WERI-Rb-1 (cell line): ENCODE measurements around the gene DMXL1.
"Not testable (repeated sequence)": the region's sequence is repeated elsewhere in the genome, so short reads cannot be mapped to it uniquely, and the experiment has no call there.

Experiments used
- DNase-seq: peaks from one replicate; pipeline ENCODE4 v3.0.0-alpha.2; 2020
- H3K27ac ChIP-seq: fragments of 250-450 bp; sonication (Bioruptor Pico); 2 replicates; pipeline ENCODE4 v1.5.1; 2020; ENCODE audit warnings: mild to moderate bottlenecking, moderate library complexity
- H3K27me3 ChIP-seq: fragments of 250-450 bp; sonication (Bioruptor Pico); 2 replicates; pipeline ENCODE4 v1.5.1; 2021; ENCODE audit warnings: mild to moderate bottlenecking, low read depth, moderate library complexity; ENCODE audit not compliant: insufficient read depth, severe bottlenecking
- H3K36me3 ChIP-seq: fragments of 250-450 bp; sonication (Bioruptor Pico); 2 replicates; pipeline ENCODE4 v1.5.1; 2020; ENCODE audit warnings: mild to moderate bottlenecking, moderate library complexity
- H3K4me3 ChIP-seq: 2 replicates; pipeline ENCODE4 v1.5.1; 2011; ENCODE audit warnings: low read depth, mild to moderate bottlenecking, control low read depth, low read length
- H3K9me3 ChIP-seq: fragments of 250-450 bp; sonication (Bioruptor Pico); 2 replicates; pipeline ENCODE4 v1.5.1; 2021; ENCODE audit warnings: mild to moderate bottlenecking, moderate library complexity; ENCODE audit not compliant: severe bottlenecking
- CTCF ChIP-seq: IDR thresholded peaks from 2 replicates; pipeline ENCODE4 v1.5.1; 2011; ENCODE audit warnings: low read depth, mild to moderate bottlenecking, control low read depth, inconsistent platforms, low read length

The DMXL1 gene

GRCh38 chr5:119072496-119072895 lies 1.6 kb downstream of the DMXL1 start:
- Histone ChIP-seq H3K27ac (no peak overlapping the region), H3K4me3 (peak overlapping the region; percentile 79), H3K27me3 (no peaks in the 10 kb centered on the region), H3K36me3 (peaks cover 6% of the 10 kb centered on the region), H3K9me3 (no peaks in the 10 kb centered on the region)
- no peak for TF ChIP-seq CTCF
- no peak for DNase-seq

GRCh38 chr5:119073746-119074337 lies 3.0 kb downstream of the DMXL1 start:
- not testable (repeated sequence) for H3K9me3 ChIP-seq, H3K27me3 ChIP-seq, H3K36me3 ChIP-seq, H3K4me3 ChIP-seq, H3K27ac ChIP-seq, DNase-seq

GRCh38 chr5:119074419-119074818 lies 3.5 kb downstream of the DMXL1 start:
- Histone ChIP-seq H3K27ac (no peak overlapping the region), H3K36me3 (peaks cover 6% of the 10 kb centered on the region), H3K4me3 (no peak overlapping the region), H3K27me3 (no peaks in the 10 kb centered on the region), H3K9me3 (no peaks in the 10 kb centered on the region)
- DNase-seq = no peak
- no peak for TF ChIP-seq CTCF

DNA sequence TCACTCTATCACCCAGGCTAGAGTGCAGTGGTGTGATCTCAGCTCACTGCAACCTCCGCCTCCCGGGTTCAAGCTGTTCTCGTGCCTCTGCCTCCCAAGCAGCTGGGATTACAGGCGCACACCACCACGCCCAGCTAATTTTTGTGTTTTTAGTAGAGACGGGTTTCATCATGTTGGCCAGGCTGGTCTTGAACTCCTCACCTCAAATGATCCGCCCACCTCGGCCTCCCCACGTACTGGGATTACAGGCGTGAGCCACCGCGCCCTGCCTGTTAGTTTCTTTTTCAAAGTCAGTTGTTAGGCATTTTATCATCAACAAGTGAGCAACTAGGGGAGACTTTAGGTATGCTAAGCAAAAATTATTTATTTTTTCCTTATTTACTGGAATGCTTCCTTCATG lies 4.4 kb downstream of the DMXL1 start:
- DNase-seq, H3K9me3 ChIP-seq, H3K27me3 ChIP-seq, H3K4me3 ChIP-seq, H3K27ac ChIP-seq, H3K36me3 ChIP-seq: not testable (repeated sequence)

DNA sequence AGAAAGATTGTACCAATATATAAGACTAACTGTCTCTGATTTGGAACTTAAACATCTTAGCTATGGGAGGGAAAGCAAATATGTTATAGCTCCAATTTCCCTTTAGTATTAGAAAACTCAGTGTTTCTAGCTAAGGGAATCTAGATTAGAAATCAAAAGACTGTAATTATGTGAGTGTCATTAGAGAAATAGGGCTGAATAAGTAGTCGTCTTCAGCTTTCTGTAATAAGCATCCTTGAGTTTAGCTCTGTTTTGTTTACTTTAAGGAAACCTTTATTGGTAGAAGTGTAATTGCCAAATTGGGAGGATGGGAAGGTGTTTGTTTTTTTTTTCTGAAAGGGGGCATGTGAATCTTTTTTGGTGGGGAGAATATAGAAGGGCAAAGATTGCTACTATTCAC lies 5.2 kb downstream of the DMXL1 start:
- no peak for DNase-seq
- H3K9me3 ChIP-seq = no peaks in the 10 kb centered on the region
- TF ChIP-seq CTCF = no peak
- no peaks in the 10 kb centered on the region for H3K27me3 ChIP-seq
- H3K27ac ChIP-seq = no peak overlapping the region
- no peak overlapping the region for H3K4me3 ChIP-seq
- H3K36me3 ChIP-seq = peaks cover 6% of the 10 kb centered on the region

GRCh38 chr5:119077444-119077843 lies 6.6 kb downstream of the DMXL1 start:
- DNase-seq = no peak
- H3K4me3 ChIP-seq = no peak overlapping the region
- no peaks in the 10 kb centered on the region for H3K27me3 ChIP-seq
- no peak for TF ChIP-seq CTCF
- no peaks in the 10 kb centered on the region for H3K36me3 ChIP-seq
- H3K9me3 ChIP-seq = no peaks in the 10 kb centered on the region
- no peak overlapping the region for H3K27ac ChIP-seq

- DNase-seq = no peak
- no peak for TF ChIP-seq CTCF
- Histone ChIP-seq H3K4me3 (no peak overlapping the region), H3K36me3 (no peaks in the 10 kb centered on the region), H3K27ac (no peak overlapping the region), H3K27me3 (no peaks in the 10 kb centered on the region), H3K9me3 (no peaks in the 10 kb centered on the region)
These were observed 7.4 kb downstream of the DMXL1 start for GRCh38 chr5:119078071-119078846.
